Mononuclear cell (primary cell): ENCODE data around the gene NCAN. TPM values are rescaled to one million over a fixed set of nuclear protein-coding genes. Genes with fewer than 3 reads are reported as not detected.
"Not testable (repeated sequence)": the region's sequence is repeated elsewhere in the genome, so short reads cannot be mapped to it uniquely, and the experiment has no call there.

ENCODE experiments used
- H3K27me3 ChIP-seq: 2 replicates; pipeline ENCODE4 v1.6.0; 2011; ENCODE audit warnings: low read length, control low read depth; ENCODE audit not compliant: insufficient read depth
- H3K4me1 ChIP-seq: 2 replicates; pipeline ENCODE4 v1.5.1; 2011; ENCODE audit warnings: mild to moderate bottlenecking, low read length, control low read depth; ENCODE audit not compliant: insufficient read depth
- H3K4me3 ChIP-seq: 2 replicates; pipeline ENCODE4 v1.5.1; 2011; ENCODE audit warnings: mild to moderate bottlenecking, low read length, moderate library complexity
- H3K9me3 ChIP-seq: 2 replicates; pipeline ENCODE4 v1.5.1; 2011; ENCODE audit warnings: low read depth, mild to moderate bottlenecking, control low read depth, low read length
- total RNA-seq: library from RNA; depleted of rRNA; stranded (reverse); fragments of >200 nt; gene quantifications from one replicate; pipeline ENCODE4 v1.2.3, GENCODE V29; 2012

The NCAN gene
- not detected for total RNA-seq

DNA sequence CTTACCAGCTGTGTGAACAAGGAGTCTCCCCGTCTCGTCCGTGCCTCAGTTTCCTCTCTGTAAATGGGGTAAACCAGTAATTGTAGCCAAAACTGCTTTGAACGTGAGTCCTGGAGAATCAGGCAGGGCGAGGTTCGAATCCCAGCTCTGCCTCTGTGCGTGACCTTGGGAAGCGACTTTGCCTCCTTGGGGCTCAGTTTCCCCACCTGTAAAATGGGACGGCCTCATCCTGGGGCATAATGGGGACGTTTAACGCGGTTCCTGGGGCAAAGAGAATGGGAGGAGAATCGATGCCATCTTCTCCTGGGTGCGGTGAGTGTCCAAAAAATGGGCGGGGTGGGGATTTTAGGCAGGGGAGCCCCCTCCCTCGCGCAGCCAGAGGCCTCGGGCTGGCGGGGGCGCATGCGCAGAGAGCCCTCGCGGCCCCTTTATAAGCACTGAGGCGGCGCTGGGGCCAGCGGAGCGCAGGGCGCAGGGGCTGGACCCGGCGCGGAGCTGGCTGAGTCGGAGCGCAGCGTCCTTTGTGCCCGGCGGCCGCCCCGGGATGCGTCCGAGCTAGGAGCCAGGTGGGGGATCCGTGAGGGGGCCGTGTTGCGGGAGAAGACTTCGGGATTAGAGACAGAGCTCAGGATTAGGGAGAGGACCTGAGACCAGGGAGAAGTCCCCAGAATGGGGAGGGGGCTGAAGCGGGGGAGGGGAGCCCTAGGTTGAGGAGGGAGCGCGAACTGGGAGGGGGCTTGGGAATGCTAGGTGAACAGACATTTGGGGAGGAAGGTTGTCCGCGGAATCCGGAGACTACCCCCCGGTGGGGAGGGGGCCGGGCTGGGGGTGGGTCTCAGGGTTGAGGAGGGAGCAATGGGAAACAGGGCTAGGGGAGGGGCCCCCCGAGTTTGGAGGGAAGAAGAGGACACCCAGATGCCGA, at the start of gene NCAN:
Gene NCAN, plus strand, starts transcription at position 460 of the 922 bp plus-strand sequence. CDS start 4,996 bp downstream, outside the sequence.
- Histone ChIP-seq H3K9me3 (no peaks in the 10 kb centered on the region), H3K4me3 (no peak within 1 kb of the TSS), H3K27me3 (peaks cover 38% of the 10 kb centered on the region), H3K4me1 (peaks cover 9% of the 10 kb centered on the region)

GRCh38 chr19:19162495-19162894, 49.3 kb upstream of the NCAN start:
- no peaks in the 10 kb centered on the region for H3K9me3 ChIP-seq
- H3K27me3 ChIP-seq = no peaks in the 10 kb centered on the region
- no peak overlapping the region for H3K4me3 ChIP-seq
- no peaks in the 10 kb centered on the region for H3K4me1 ChIP-seq

DNA sequence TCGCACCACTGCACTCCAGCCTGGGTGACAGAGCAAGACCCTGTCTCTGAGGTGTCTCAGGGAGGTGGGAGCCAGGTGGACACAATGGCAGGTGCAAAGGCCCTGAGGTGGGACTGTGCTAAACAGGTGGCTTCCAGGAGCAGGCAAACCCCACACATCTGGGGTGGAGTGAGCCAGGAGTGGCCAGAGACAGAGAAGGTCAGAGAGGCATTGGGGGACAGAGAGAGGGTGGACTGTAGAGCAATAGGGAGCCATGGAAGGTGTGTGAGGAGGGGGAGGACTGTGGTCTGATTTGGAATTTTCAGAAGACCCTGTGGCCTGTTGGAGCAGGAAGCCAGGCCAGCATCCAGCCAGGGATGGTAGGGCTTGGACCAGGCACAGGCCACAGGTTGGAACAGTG, 46.4 kb upstream of the NCAN start:
- Histone ChIP-seq H3K27me3 (no peaks in the 10 kb centered on the region), H3K4me1 (peaks cover 6% of the 10 kb centered on the region), H3K9me3 (no peaks in the 10 kb centered on the region), H3K4me3 (no peak overlapping the region)

GRCh38 chr19:19167612-19168011, 44.1 kb upstream of the NCAN start:
- Histone ChIP-seq H3K4me1 (peaks cover 16% of the 10 kb centered on the region), H3K9me3 (no peaks in the 10 kb centered on the region), H3K27me3 (no peaks in the 10 kb centered on the region), H3K4me3 (no peak overlapping the region)

GRCh38 chr19:19169236-19170052, 42.3 kb upstream of the NCAN start:
- no peaks in the 10 kb centered on the region for H3K9me3 ChIP-seq
- no peaks in the 10 kb centered on the region for H3K27me3 ChIP-seq
- peaks cover 16% of the 10 kb centered on the region for H3K4me1 ChIP-seq
- H3K4me3 ChIP-seq = no peak overlapping the region

DNA sequence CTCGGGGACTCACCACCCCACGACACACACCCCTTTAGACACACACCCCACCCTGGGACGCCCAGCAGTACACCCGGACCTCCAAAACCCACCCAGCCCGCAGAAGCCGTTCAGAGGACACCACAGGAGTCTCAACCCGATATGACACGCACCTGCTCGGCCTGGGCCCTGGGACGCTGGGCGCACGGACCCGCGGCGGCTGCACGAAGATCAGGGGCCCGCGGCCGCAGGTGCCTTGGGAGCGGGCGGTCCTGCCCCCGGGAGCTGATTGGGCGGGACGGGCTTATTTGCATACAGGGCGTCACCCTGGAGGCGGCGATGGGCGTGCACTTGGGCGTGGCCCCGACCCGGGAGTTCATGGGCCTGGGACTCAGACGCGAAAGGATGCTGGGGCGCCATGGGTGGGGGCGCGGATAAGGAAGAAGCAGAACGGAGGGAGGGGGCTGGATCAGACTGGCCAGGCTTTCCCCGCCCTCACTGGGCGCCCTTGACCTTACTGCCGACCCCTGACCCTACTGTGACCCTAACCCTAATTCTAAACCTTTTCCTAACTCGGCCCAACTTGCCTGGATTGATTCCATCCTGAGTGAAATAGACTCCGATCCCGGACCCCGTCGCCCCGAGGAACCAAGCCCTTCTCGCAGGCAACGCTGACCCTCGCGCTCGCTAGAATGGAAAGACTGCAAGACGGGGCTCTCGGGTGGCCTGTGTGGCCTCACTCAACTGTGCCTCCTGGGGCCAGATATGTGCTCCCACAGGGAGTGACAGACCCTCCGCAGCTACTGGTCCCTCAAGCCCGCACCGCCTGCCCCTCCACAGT, 41.5 kb upstream of the NCAN start, which contains the start of gene MEF2B:
Gene MEF2B, minus strand, starts transcription at position 211 of the 820 bp plus-strand sequence. CDS start 19,528 bp downstream, outside the sequence.
- H3K9me3 ChIP-seq = no peaks in the 10 kb centered on the region
- H3K4me1 ChIP-seq = peaks cover 16% of the 10 kb centered on the region
- H3K27me3 ChIP-seq = no peaks in the 10 kb centered on the region
- no peak within 1 kb of the TSS for H3K4me3 ChIP-seq

DNA sequence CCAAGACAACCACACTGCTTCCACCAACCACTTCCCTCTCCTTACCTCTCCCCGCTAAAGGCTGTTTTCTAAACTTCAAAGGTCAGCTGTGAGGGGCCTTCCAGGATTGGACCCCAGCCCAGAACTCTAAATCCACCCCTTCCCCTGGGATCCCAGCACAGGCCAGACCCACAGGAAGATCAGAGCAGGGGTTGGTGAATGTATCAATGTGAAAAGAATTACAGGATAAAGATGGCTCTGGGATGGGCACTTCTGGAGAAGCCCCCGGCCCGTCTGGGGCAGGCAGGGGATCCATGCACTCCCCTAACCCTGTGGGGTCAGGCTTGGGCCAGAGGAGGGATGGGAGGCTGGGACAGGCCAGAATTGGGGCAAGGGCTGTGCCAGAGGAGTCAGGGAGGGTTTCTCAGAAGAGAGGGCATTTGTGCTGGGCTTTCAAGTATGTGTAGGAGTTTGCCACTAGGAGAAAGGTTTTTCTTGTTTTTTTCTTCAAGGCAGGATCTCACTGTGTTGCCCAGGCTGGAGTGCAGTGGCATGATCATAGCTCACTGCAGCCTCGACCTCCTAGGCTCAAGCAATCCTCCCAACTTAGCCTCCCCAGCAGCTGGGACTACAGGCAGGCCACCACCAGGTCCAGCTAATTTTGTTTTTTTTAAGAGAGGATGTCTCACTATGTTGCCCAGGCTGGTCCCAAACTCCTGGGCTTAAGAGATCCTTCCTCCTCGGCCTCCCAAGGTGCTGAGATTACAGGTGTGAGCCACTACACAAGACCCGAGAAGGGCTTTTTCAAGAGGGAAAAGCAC, 40.7 kb upstream of the NCAN start:
- H3K27me3 ChIP-seq = no peaks in the 10 kb centered on the region
- peaks cover 16% of the 10 kb centered on the region for H3K4me1 ChIP-seq
- H3K9me3 ChIP-seq = no peaks in the 10 kb centered on the region
- H3K4me3 ChIP-seq = no peak overlapping the region

- no peaks in the 10 kb centered on the region for H3K27me3 ChIP-seq
- peaks cover 16% of the 10 kb centered on the region for H3K4me1 ChIP-seq
- no peak overlapping the region for H3K4me3 ChIP-seq
- no peaks in the 10 kb centered on the region for H3K9me3 ChIP-seq
These were observed 39.8 kb upstream of the NCAN start for GRCh38 chr19:19171821-19172532.

DNA sequence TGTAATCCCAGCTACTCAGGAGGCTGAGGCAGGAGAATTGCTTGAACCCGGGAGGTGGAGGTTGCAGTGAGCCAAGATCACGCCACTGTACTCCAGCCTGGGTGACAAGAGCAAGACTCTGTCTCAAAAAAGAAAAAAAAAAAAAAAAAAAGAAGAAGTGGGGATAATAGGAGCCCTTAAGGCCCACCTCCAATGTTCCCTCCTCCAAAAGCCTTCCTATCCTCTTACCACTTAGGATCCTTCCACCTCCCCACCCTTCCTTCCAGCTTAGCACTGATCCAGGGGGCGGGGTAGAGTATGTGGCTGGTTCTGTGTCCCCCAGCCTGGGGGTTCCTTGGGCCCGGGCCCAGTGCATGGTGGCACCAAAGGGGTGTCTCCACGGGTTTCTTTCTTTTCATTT, 38.5 kb upstream of the NCAN start:
- H3K9me3 ChIP-seq, H3K27me3 ChIP-seq, H3K4me3 ChIP-seq: not testable (repeated sequence)
- H3K4me1 ChIP-seq = peaks cover 16% of the 10 kb centered on the region

DNA sequence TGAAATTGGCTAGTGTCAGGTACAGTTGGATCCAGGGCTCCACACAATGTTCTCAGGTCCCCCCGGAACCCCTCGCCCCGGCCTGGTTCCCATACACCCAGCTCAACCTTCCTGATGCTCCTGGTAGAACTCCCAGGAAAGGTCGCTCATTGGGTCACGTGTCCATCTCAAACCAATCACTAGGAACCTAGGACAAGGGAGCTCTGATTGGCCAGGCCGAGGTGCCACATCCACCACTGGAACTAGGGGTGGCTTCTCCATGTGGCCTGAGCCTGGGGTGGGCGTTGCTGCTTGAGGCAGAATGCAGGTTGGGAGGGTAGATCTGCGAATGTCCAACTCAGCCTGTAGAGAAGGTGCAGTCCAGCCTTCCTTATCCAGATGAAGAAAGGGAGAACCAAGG, 34.8 kb upstream of the NCAN start:
- Histone ChIP-seq H3K27me3 (no peaks in the 10 kb centered on the region), H3K4me3 (no peak overlapping the region)

GRCh38 chr19:19179548-19180441, 32.0 kb upstream of the NCAN start:
- peaks cover 3% of the 10 kb centered on the region for H3K4me1 ChIP-seq
- H3K27me3 ChIP-seq = no peaks in the 10 kb centered on the region
- H3K9me3 ChIP-seq = no peaks in the 10 kb centered on the region
- no peak overlapping the region for H3K4me3 ChIP-seq

More for the DNA sequence above, 34.8 kb upstream of the NCAN start:
- Histone ChIP-seq H3K9me3 (no peaks in the 10 kb centered on the region), H3K4me1 (peaks cover 6% of the 10 kb centered on the region)

DNA sequence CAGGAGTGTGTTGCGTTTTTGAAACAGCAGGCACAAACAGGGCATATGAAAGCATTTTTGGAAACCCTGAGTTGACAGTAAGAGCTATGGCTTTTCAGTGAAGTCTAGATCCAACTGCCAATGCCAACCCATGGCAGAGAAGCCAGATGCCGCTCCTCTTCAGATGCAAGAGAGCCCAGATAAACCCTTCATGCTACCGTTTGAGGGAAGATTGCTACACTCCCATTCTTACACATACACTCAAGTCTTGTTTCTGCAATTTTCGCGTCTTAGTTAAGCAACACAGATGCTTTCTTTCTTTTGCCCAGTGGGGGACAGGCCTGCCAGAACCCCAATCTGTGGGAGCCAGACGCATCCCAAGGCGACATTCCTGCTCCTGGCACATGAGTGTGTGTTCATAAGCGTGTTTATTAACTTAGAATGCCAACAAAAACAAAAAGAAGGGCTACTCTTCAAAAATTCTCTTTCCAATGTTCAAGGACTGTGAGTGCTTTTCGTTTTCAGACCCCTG, 30.2 kb upstream of the NCAN start:
- H3K4me3 ChIP-seq = no peak overlapping the region
- H3K4me1 ChIP-seq = peaks cover 4% of the 10 kb centered on the region
- H3K27me3 ChIP-seq = no peaks in the 10 kb centered on the region
- H3K9me3 ChIP-seq = no peaks in the 10 kb centered on the region
